HG03432 (cell line): Measurements from ENCODE around the gene TRAF3.

Experiments used
- ATAC-seq: cut with Tn5 transposase; IDR thresholded peaks from one replicate; pipeline ENCODE4 v1.9.1; 2021; ENCODE audit warnings: mild to moderate bottlenecking, moderate library complexity; ENCODE audit not compliant: unreplicated experiment

Gene TRAF3

GRCh38 chr14:102931580-102932285, 154.5 kb downstream of the TRAF3 start:
- ATAC-seq = no peak

GRCh38 chr14:102932484-102933248, 155.4 kb downstream of the TRAF3 start:
- no peak for ATAC-seq

GRCh38 chr14:102933618-102934231, 156.5 kb downstream of the TRAF3 start:
- no peak for ATAC-seq

- no peak for ATAC-seq
Observed at GRCh38 chr14:102935756-102936155, 158.5 kb downstream of the TRAF3 start.

- no peak for ATAC-seq
Observed at GRCh38 chr14:102937331-102938175, 160.3 kb downstream of the TRAF3 start.

- no peak for ATAC-seq
Observed at GRCh38 chr14:102938191-102938590, 160.9 kb downstream of the TRAF3 start.

- ATAC-seq = no peak
Observed at GRCh38 chr14:102939329-102939728, 162.1 kb downstream of the TRAF3 start.

GRCh38 chr14:102939820-102940561, 162.7 kb downstream of the TRAF3 start:
- no peak for ATAC-seq

GRCh38 chr14:102940729-102941362, 163.6 kb downstream of the TRAF3 start:
- no peak for ATAC-seq

- no peak for ATAC-seq
Observed at GRCh38 chr14:102941419-102942011, 164.3 kb downstream of the TRAF3 start.

- no peak for ATAC-seq
Observed at GRCh38 chr14:102942069-102942468, 164.8 kb downstream of the TRAF3 start.

- ATAC-seq = no peak
Observed at GRCh38 chr14:102943454-102943853, 166.2 kb downstream of the TRAF3 start.

- no peak for ATAC-seq
Observed at GRCh38 chr14:102943979-102944378, 166.7 kb downstream of the TRAF3 start.

- no peak for ATAC-seq
Observed at GRCh38 chr14:102944448-102945330, 167.4 kb downstream of the TRAF3 start.

- no peak for ATAC-seq
Observed at GRCh38 chr14:102945346-102946130, 168.3 kb downstream of the TRAF3 start.

GRCh38 chr14:102947321-102948103, 170.3 kb downstream of the TRAF3 start:
- ATAC-seq = no peak

- ATAC-seq = no peak
Observed at GRCh38 chr14:102948698-102949061, 171.4 kb downstream of the TRAF3 start.
